Nephron (organoid): Measurements from ENCODE around the gene CFI.
A peak's percentile ranks its signal among the peaks of the same experiment; 100 is the strongest.

Source experiments
- H3K27ac Mint-ChIP-seq, 3 experiments: 2 replicates each; pipeline ENCODE4 v1.8.0; 2020; ENCODE audit warnings: mixed read lengths in 3 of 3, mild to moderate bottlenecking in 2 of 3, moderate library complexity in 1 of 3
- H3K27me3 Mint-ChIP-seq: 2 replicates; pipeline ENCODE4 v1.8.0; 2021; ENCODE audit warnings: low read depth, mild to moderate bottlenecking, moderate library complexity, mixed read lengths
- H3K36me3 Mint-ChIP-seq: 2 replicates; pipeline ENCODE4 v1.8.0; 2020; ENCODE audit warnings: low read depth, mixed read lengths
- H3K4me1 Mint-ChIP-seq: 2 replicates; pipeline ENCODE4 v1.8.0; 2020; ENCODE audit warnings: mixed read lengths
- H3K4me3 Mint-ChIP-seq, 3 experiments: 2 replicates each; pipeline ENCODE4 v1.8.0; 2020; ENCODE audit warnings: mild to moderate bottlenecking in 3 of 3, mixed read lengths in 3 of 3, moderate library complexity in 2 of 3
- H3K9me3 Mint-ChIP-seq: 2 replicates; pipeline ENCODE4 v1.8.0; 2020; ENCODE audit warnings: mixed read lengths
- CTCF ChIP-seq, 3 experiments: fragments of 200-600 bp; sonication (generic); IDR thresholded peaks; one replicate each; pipeline ENCODE4 v1.5.0; 2021; ENCODE audit warnings: antibody characterized with exemption in 3 of 3; ENCODE audit not compliant: unreplicated experiment in 3 of 3

Gene CFI

GRCh38 chr4:109810552-109811387, 9.0 kb upstream of the CFI start:
- Mint-ChIP-seq H3K9me3 (no peaks in the 10 kb centered on the region), H3K36me3 (no peaks in the 10 kb centered on the region), H3K27ac (no peak overlapping the region), H3K4me3 (no peak overlapping the region), H3K27me3 (no peaks in the 10 kb centered on the region), H3K4me1 (peaks cover 6% of the 10 kb centered on the region)
- no peak for TF ChIP-seq CTCF (IDR thresholded peaks at IDR 0.05; ENCODE audit: unreplicated experiment in 3 of 3)

DNA sequence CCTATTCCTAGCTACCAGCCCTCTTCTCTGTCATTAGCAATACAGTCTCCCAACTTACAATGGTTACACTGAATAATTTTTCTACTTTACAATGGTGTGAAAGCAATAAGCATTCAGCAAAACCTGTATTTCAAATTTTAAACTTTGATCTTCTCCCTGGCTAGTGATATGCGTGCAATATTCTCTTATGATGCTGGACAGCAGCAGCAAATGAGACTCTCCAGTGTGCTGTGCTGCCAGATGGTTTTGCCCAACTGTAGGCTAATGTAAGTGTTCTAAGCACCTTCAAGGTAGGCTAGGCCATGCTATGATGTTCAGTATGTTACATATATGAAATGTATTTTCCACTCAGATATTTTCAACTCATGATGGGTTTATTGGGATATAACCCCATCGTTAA, 7.9 kb upstream of the CFI start:
- no peak overlapping the region for H3K4me3 Mint-ChIP-seq
- no peaks in the 10 kb centered on the region for H3K27me3 Mint-ChIP-seq
- no peaks in the 10 kb centered on the region for H3K4me1 Mint-ChIP-seq
- H3K36me3 Mint-ChIP-seq = no peaks in the 10 kb centered on the region
- no peaks in the 10 kb centered on the region for H3K9me3 Mint-ChIP-seq
- H3K27ac Mint-ChIP-seq = no peak overlapping the region
- no peak for TF ChIP-seq CTCF (IDR thresholded peaks at IDR 0.05; ENCODE audit: unreplicated experiment in 3 of 3)

- no peaks in the 10 kb centered on the region for H3K36me3 Mint-ChIP-seq
- H3K4me3 Mint-ChIP-seq = no peak overlapping the region
- H3K27me3 Mint-ChIP-seq = no peaks in the 10 kb centered on the region
These were observed 2.2 kb upstream of the CFI start for GRCh38 chr4:109803924-109804571.

DNA sequence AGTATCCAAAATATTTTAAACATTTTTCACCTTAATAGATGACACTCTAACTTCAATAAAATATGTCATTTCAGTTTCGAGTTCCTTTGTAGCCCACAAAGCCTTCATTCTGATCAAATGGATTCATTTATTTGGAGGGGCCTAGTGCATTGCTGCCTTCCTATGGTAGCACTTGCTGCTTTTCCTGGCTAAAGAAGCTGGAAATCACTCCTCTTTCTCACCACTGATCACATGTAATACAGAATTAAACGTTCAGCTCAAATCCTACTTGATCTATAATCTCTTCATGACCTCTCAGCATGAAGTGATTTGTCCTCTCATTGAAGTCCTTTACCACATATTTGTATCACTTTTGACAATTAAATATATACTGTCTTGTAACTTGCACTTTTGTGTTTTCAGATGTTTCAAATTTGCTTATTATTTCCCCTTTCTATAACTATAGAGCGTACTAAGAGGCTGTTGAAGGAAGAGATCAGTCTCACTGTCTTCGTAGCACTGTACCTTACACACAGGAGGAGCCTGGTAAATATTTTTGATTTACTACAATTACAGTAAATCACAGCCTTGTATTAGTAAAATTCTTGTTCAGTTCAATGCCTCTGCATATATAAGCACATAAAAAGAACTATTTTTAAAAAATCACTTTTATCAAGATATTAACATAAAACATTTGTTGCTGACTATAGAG, 555 bp downstream of the CFI start:
- Mint-ChIP-seq H3K4me3 (peak overlapping the region; percentile 64 to 88 (median 85)), H3K9me3 (peaks cover 27% of the 10 kb centered on the region), H3K27me3 (no peaks in the 10 kb centered on the region), H3K4me1 (peaks cover 16% of the 10 kb centered on the region), H3K36me3 (peaks cover 11% of the 10 kb centered on the region), H3K27ac (peak overlapping the region; percentile 91 to 98 (median 95))
- TF ChIP-seq CTCF (IDR thresholded peaks at IDR 0.05; ENCODE audit: unreplicated experiment in 3 of 3) = no peak

More at GRCh38 chr4:109803924-109804571, 2.2 kb upstream of the CFI start:
- peak; percentile 26 to 48 (median 31) for TF ChIP-seq CTCF (IDR thresholded peaks at IDR 0.05; ENCODE audit: unreplicated experiment in 3 of 3)
- peak overlapping the region; percentile 49 to 98 (median 85) for H3K27ac Mint-ChIP-seq
- peaks cover 4% of the 10 kb centered on the region for H3K9me3 Mint-ChIP-seq
- H3K4me1 Mint-ChIP-seq = peaks cover 16% of the 10 kb centered on the region

DNA sequence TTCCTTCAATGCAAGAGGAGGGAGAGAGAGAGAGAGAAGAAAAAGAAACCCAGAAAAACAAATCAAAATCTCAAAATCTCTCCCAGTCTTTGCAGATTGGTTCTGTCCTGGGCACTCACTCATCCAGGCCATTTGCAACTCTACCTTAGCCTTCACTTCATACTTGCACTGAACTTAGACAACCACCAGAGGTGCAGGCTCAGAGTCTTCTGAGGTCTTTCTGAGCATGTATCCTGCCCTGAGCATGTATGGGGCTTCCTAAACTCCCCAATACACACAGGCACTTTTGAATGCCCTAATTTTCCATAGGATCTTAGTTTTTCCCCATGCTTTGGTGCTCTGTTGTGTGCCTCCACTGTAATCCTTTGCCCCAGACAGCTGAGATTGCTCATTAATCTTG, 2.9 kb downstream of the CFI start:
- peaks cover 16% of the 10 kb centered on the region for H3K4me1 Mint-ChIP-seq
- H3K36me3 Mint-ChIP-seq = peaks cover 26% of the 10 kb centered on the region
- H3K9me3 Mint-ChIP-seq = peaks cover 46% of the 10 kb centered on the region
- H3K27me3 Mint-ChIP-seq = no peaks in the 10 kb centered on the region
- TF ChIP-seq CTCF (IDR thresholded peaks at IDR 0.05; ENCODE audit: unreplicated experiment in 3 of 3) = no peak
- no peak overlapping the region for H3K27ac Mint-ChIP-seq
- peak overlapping the region in 1 of 3 experiments; percentile 11 for H3K4me3 Mint-ChIP-seq
